Panc1 (cell line): ENCODE measurements around the gene TADA1.

Source experiments
- POLR2AphosphoS5 ChIP-seq: IDR thresholded peaks from 2 replicates; pipeline ENCODE4 v1.6.1; 2012; ENCODE audit warnings: mild to moderate bottlenecking, low read depth, low read length, moderate library complexity
- SIN3A ChIP-seq: IDR thresholded peaks from 2 replicates; pipeline ENCODE4 v1.6.1; 2012; ENCODE audit warnings: low read depth, mild to moderate bottlenecking, low read length, moderate library complexity, borderline replicate concordance; ENCODE audit not compliant: insufficient read depth
- TCF7L2 ChIP-seq: IDR thresholded peaks from 2 replicates; pipeline ENCODE4 v1.6.1; 2011; ENCODE audit warnings: mild to moderate bottlenecking, low read depth, low read length, inconsistent platforms
- TF ChIP-seq, protein P1 (sequence below): fragments of 450-650 bp; IDR thresholded peaks from 2 replicates; pipeline ENCODE4 v1.5.1; 2017; ENCODE audit warnings: mild to moderate bottlenecking
- TF ChIP-seq, protein P2 (sequence below), 2 experiments: IDR thresholded peaks; 2 replicates each; pipeline ENCODE4 v1.6.1; 2011 to 2012; ENCODE audit warnings: low read depth in 2 of 2, control low read depth in 1 of 2, low read length in 1 of 2, mild to moderate bottlenecking in 1 of 2, moderate library complexity in 1 of 2; ENCODE audit not compliant: insufficient read depth in 1 of 2

DNA sequence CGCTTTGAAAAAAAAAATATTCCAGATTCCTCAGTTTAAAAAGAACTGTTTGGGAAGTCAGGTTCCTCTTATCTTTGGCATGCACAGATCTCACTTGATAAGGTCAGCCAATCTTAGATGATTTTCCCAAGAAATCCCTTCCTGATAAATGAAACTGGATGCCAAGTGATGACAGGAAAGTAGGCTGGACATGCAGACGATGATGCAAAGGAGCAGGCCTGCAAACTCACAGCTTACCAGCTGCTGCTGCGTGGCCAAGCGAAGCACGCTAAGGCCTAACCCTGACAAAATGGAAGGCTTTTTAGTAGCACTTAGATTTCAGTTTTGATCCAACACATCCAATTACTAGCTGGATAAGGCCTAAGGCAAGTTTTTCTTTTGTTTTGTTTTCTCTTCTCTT lies 10.1 kb downstream of the TADA1 start:
- TF ChIP-seq, protein P1, sequence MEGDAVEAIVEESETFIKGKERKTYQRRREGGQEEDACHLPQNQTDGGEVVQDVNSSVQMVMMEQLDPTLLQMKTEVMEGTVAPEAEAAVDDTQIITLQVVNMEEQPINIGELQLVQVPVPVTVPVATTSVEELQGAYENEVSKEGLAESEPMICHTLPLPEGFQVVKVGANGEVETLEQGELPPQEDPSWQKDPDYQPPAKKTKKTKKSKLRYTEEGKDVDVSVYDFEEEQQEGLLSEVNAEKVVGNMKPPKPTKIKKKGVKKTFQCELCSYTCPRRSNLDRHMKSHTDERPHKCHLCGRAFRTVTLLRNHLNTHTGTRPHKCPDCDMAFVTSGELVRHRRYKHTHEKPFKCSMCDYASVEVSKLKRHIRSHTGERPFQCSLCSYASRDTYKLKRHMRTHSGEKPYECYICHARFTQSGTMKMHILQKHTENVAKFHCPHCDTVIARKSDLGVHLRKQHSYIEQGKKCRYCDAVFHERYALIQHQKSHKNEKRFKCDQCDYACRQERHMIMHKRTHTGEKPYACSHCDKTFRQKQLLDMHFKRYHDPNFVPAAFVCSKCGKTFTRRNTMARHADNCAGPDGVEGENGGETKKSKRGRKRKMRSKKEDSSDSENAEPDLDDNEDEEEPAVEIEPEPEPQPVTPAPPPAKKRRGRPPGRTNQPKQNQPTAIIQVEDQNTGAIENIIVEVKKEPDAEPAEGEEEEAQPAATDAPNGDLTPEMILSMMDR: no peak
- TF ChIP-seq POLR2AphosphoS5: no peak
- TF ChIP-seq, protein P2, sequence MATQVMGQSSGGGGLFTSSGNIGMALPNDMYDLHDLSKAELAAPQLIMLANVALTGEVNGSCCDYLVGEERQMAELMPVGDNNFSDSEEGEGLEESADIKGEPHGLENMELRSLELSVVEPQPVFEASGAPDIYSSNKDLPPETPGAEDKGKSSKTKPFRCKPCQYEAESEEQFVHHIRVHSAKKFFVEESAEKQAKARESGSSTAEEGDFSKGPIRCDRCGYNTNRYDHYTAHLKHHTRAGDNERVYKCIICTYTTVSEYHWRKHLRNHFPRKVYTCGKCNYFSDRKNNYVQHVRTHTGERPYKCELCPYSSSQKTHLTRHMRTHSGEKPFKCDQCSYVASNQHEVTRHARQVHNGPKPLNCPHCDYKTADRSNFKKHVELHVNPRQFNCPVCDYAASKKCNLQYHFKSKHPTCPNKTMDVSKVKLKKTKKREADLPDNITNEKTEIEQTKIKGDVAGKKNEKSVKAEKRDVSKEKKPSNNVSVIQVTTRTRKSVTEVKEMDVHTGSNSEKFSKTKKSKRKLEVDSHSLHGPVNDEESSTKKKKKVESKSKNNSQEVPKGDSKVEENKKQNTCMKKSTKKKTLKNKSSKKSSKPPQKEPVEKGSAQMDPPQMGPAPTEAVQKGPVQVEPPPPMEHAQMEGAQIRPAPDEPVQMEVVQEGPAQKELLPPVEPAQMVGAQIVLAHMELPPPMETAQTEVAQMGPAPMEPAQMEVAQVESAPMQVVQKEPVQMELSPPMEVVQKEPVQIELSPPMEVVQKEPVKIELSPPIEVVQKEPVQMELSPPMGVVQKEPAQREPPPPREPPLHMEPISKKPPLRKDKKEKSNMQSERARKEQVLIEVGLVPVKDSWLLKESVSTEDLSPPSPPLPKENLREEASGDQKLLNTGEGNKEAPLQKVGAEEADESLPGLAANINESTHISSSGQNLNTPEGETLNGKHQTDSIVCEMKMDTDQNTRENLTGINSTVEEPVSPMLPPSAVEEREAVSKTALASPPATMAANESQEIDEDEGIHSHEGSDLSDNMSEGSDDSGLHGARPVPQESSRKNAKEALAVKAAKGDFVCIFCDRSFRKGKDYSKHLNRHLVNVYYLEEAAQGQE (IDR thresholded peaks at IDR 0.05; ENCODE audit: insufficient read depth in 1 of 2, low read depth in 2 of 2, low read length in 1 of 2): no peak
- no peak for TF ChIP-seq TCF7L2
- TF ChIP-seq SIN3A: no peak
